EH (cell line): Measurements from ENCODE around the gene MBOAT1.

ENCODE experiments used
- DNase-seq: peaks from one replicate; pipeline ENCODE4 v3.0.0-alpha.2; 2015; ENCODE audit warnings: low read depth

MBOAT1 gene

GRCh38 chr6:20234136-20234535 is 21.9 kb upstream of the MBOAT1 start:
- no peak for DNase-seq

DNA sequence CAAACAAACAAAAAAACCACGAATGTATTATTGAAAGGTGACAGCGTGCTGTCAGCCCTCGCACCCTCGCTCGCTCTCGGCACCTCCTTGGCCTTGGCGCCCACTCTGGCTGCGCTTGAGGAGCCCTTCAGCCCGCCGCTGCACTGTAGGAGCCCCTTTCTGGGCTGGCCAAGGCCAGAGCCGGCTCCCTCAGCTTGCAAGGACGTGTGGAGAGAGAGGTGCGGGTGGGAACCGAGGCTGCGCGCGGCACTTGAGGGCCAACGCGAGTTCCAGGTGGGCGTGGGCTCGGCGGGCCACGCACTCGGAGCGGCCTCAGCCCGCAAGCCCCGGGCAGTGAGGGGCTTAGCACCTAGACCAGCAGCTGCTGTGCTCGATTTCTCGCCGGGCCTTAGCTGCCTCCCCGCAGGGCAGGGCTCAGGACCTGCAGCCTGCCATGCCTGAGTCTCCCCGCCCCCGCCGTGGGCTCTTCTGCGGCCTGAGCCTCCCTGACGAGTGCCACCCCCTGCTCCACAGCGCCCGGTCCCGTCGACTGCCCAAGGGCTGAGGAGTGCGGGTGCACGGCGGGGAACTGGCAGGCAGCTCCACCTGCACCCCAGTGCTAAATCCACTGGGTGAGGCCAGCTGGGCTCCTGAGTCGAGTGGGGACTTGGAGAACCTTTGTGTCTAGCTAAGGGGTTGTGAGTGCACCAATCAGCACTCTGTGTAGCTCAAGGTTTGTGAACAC is 20.9 kb upstream of the MBOAT1 start:
- no peak for DNase-seq

GRCh38 chr6:20232188-20232587 is 19.9 kb upstream of the MBOAT1 start:
- no peak for DNase-seq

DNA sequence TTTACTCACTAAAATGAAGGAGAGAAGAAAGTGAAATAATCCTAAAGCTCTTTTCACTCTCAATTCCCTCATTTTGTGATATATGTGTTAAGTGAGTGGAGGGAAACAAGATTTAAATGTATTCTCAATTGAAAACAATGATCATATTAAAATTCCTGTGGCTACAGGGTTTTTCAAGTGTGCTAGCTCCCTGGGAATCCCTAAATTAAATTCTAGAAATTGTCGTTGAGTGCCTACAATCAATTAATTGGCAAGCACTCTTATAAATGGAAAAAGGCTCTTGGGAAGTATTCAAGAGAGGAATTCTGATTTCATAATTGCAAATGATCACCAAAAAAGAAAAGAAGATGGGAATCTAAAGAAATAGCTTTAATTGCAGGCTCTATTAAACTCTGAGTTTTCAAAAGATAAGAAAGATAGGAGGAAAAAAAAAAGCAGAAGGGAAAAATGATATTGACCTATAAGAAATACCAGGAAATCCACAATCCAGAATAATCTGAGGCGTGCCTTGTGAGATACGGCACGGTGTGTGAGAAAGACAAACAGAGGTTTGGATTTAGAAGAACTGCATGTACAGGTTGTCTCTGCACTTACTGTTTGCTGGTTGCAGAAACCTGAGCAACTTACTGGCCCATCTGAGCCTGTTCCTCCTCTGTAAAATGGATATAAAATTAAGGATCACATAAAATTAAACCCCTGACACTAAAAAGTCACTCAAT is 18.3 kb upstream of the MBOAT1 start:
- no peak for DNase-seq

- DNase-seq: no peak
Measured at GRCh38 chr6:20229881-20230280, 17.6 kb upstream of the MBOAT1 start.

DNA sequence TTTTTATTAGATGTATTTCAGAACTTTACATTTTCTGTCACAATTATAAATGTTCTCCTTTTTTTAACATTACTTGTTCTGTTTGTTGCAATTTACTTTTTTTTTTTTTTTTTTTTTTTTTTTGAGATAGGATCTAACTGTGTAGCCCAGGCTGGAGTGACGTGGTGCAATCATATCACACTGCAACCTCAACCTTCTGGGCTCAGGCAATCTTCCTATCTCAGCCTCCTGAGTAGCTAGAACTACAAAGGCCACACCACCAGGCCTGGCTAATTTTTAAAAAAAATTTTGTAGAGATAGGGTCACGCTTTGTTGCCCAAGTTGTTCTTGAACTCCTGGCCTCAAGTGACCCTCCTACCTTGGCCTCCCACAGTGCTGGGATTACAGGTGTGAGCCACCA is 15.1 kb upstream of the MBOAT1 start:
- DNase-seq: no peak

DNA sequence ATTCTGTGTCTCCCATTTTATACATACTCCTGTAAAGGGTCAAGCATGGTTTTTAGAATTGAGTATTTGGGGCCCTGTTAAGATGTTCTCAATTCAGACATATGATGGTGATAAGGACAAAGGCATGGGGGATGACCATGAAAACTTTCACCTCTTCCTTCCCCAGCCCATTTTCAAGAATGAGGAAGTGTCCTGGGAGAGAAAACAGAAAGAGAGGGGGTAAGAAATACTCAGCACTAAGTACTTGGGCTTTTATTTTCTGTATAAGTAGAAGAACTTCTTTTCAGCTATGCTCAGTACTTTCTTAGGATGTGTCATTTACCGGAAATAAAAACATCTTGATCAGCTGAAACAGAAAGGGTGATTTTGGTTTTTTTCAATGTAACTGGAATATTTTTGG is 10.9 kb upstream of the MBOAT1 start:
- DNase-seq: no peak

DNA sequence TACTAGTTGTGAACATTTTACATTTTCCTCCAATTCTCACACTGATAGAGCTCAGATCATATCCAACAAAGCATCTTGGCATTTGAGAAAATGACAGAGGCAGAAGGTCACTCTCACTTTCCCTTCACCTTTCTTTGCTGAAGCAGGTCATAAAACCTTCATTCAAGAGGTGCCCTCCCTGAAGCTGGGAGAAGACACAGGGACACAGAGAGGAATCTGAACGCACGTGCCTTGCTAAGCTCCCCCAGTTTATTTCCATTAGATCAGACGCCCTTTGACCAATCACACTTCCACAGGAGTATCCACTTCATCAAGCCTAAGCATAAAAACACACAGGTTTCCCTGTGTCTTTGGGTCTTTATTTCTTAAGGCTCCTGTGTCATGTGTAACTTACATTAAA is 9.2 kb upstream of the MBOAT1 start:
- no peak for DNase-seq

GRCh38 chr6:20220359-20220758 is 8.1 kb upstream of the MBOAT1 start:
- DNase-seq: no peak

DNA sequence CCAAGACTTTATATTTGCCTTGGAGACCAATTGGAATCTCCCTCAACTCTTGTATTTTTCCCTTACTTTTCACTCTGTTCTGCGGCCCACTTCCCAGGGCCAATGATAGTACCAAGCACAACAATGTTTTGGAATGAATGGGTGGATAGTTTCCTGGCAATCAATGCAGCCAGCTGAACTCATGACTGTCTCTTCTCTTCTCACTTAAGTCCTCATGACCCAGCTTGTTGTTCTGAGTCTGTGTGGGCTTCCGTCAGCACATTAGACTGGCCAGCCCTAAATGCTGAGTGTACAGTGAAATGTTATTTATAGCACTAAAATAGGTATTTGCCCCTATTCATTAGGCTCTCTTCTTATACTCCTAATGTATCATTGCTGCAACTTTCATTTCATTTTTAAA is 5.6 kb upstream of the MBOAT1 start:
- DNase-seq: no peak

DNA sequence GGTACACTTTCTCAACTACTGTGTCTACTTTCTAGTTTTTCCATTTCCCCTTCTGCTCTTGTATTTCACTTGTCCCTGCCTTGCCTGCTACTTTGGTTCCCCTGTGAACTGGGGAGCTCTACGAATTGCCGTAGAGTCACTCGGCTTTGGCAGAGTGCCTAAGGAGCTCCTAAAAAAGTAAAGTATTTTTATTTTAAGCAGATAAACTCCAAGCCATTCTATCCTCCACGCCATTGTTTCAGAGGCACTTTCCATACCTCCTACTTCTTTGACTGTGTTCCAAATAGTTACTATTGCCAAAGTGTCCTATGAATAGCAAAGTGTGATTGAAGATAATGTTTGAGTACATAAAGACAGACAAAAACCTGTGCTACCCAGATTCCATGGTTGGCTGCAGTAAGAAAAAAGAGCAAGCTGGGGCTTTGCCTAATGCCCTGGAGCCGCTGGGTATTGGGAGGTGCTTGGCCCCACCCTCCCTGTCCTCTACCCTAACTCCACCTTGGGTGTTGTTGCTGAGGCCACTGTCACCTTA is 5.1 kb upstream of the MBOAT1 start:
- DNase-seq: no peak

- peak; percentile 36 for DNase-seq
Measured at GRCh38 chr6:20215310-20215709, 3.0 kb upstream of the MBOAT1 start.

- no peak for DNase-seq
Measured at GRCh38 chr6:20213271-20213798, 1.1 kb upstream of the MBOAT1 start.

DNA sequence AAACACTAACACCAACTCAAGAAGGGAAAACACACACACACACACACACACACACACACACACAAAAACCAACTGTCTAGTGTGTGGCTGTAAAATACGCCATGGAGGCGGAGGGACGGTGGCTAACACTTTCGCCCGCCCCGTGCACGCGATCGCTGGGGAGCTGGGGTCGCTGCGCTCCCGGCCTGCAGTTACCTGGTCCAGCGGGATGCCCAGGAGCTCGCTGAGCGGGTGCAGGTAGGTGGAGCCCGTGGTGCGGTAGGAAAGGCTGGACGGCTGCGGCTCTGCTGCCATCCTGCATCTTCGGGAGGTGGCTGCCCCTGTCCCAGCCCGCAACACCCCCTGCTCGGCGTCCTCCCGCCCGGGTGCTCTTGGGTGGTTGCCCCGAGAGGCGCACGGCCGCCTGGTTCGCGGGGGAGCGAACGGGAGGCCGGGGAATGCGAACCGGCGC is 303 bp downstream of the MBOAT1 start:
- no peak for DNase-seq

- DNase-seq: peak; percentile 44
Measured at GRCh38 chr6:20211037-20211940, 980 bp downstream of the MBOAT1 start.

DNA sequence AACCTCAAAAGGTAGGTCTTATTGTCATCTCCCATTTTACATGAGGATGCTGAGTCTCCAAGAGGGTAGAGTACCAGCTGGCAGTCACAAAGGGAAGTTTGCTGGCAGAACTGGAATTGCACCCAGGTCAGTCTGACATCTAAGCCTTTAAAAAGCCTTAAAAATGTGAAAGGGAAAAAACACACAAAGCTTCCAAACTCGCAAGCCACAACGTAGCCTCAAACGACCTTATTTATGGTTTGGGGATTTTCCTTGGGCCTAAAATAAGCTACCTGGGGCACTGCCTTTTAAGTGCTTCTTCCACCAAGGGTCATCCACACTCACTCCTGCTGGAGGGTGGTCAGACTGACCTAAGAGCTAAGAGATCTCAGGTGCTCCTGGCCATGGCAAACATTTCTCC is 2.1 kb downstream of the MBOAT1 start:
- DNase-seq: no peak

GRCh38 chr6:20208687-20209378 is 3.4 kb downstream of the MBOAT1 start:
- DNase-seq: no peak

- DNase-seq: no peak
Measured at GRCh38 chr6:20207088-20207418, 5.2 kb downstream of the MBOAT1 start.

DNA sequence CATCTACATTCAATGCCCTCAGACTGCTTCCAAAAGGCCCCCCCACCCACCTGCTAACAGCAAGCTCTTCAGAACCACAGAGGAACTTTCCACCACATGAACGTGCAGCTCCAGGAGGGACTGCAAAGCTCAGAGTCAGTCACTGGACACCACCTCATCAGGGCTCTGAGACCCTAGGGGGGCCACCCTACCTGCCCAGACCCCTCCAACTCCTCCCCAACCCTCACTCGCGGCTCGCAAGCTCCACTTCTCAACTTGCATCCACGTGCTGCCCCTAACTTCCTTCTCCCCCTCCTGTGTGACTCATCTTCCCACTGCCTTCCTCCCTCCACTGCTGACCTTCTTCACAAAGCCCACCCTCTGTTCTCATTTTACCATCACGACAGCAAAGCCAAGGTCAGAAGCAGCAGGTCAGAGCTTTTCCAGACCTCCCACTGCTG is 6.5 kb downstream of the MBOAT1 start:
- no peak for DNase-seq

DNA sequence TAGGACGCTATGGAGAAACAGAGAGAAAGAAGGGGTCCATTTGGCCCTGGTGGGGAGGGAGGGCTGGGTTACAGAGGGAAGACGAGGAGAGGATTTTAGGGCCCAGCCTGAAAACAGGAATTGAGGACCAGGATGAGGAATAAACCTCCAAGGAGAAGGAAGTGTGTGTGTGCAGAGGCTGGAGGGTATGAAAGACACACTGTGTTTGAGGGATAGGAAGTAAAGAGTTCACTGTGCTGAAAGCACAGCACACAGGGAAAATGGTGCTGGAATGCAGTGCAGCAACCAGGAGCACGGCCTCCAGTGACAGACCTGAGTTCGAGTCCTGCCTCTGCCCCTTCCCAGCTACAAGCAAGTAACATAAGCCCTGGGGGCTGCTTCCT is 7.8 kb downstream of the MBOAT1 start:
- DNase-seq: no peak
